ENCODE measurements around the gene IL36B. TPM values are rescaled to one million over a fixed set of nuclear protein-coding genes. Genes with fewer than 3 reads are reported as not detected.

Gene IL36B
- polyA plus RNA-seq, 3 donors = not detected

DNA sequence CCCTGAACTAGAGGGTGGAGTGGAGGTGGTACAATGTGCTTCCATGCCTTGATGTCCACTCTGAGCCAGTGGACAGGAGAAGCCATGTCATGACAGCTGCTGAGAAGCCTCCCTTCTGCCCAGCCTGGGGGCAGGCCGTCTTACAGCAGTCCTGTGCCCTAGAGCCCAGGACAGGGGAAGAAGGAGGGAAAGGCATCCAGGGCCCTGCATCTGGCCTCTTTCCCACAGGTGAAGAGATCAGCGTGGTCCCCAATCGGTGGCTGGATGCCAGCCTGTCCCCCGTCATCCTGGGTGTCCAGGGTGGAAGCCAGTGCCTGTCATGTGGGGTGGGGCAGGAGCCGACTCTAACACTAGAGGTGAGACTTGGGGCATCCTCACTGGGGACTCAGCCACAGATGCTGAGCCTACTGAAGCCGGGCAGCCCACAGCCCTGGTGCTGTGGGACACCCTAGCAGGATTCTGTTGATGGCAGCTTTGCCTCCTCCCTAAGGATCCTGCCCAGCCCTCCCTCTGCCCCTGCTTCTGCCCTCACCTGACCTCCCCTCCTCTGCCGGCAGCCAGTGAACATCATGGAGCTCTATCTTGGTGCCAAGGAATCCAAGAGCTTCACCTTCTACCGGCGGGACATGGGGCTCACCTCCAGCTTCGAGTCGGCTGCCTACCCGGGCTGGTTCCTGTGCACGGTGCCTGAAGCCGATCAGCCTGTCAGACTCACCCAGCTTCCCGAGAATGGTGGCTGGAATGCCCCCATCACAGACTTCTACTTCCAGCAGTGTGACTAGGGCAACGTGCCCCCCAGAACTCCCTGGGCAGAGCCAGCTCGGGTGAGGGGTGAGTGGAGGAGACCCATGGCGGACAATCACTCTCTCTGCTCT lies 9.5 kb upstream of the IL36B start:
- Histone ChIP-seq H3K9ac (ENCODE audit: insufficient read depth, low read length, poor library complexity, severe bottlenecking) (no peak overlapping the region), H2AFZ (ENCODE audit: insufficient read depth, low read depth, low read length, poor library complexity, severe bottlenecking) (no peak overlapping the region), H3K9me3 (replicated peaks in 1 of 2; ENCODE audit: control insufficient read depth in 1 of 2, insufficient read depth in 1 of 2, low read length in 2 of 2) (no peaks in the 10 kb centered on the region), H3K27ac (ENCODE audit: low read depth in 1 of 2, low read length in 2 of 2) (no peak overlapping the region), H3K27me3 (ENCODE audit: control insufficient read depth in 2 of 2, insufficient read depth in 2 of 2, low read length in 2 of 2) (no peaks in the 10 kb centered on the region), H3K36me3 (replicated peaks in 1 of 2; ENCODE audit: control insufficient read depth in 1 of 2, insufficient read depth in 2 of 2, low read length in 2 of 2) (no peaks in the 10 kb centered on the region), H3K4me2 (replicated peaks; ENCODE audit: extremely low read depth, low read length, poor library complexity, severe bottlenecking) (no peak overlapping the region), H3K4me1 (ENCODE audit: control insufficient read depth in 1 of 2, insufficient read depth in 2 of 2, low read length in 2 of 2) (no peaks in the 10 kb centered on the region), H3K79me2 (ENCODE audit: insufficient read depth, low read length) (no peaks in the 10 kb centered on the region), H4K20me1 (ENCODE audit: insufficient read depth, low read length) (no peaks in the 10 kb centered on the region), H3K4me3 (replicated peaks in 1 of 3; ENCODE audit: low read depth in 2 of 3, low read length in 3 of 3) (no peak overlapping the region)
- intact Hi-C loops (cut with micrococcal nuclease) = no loop called here
- H3K27ac Mint-ChIP-seq = no peak overlapping the region
- TF ChIP-seq, protein P1, sequence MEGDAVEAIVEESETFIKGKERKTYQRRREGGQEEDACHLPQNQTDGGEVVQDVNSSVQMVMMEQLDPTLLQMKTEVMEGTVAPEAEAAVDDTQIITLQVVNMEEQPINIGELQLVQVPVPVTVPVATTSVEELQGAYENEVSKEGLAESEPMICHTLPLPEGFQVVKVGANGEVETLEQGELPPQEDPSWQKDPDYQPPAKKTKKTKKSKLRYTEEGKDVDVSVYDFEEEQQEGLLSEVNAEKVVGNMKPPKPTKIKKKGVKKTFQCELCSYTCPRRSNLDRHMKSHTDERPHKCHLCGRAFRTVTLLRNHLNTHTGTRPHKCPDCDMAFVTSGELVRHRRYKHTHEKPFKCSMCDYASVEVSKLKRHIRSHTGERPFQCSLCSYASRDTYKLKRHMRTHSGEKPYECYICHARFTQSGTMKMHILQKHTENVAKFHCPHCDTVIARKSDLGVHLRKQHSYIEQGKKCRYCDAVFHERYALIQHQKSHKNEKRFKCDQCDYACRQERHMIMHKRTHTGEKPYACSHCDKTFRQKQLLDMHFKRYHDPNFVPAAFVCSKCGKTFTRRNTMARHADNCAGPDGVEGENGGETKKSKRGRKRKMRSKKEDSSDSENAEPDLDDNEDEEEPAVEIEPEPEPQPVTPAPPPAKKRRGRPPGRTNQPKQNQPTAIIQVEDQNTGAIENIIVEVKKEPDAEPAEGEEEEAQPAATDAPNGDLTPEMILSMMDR (IDR thresholded peaks at IDR 0.05) = no peak
- H3K4me3 Mint-ChIP-seq = no peak overlapping the region
- DNase-seq = no peak
- H3K27me3 Mint-ChIP-seq (ENCODE audit: low read depth in 3 of 3) = peaks cover 2 to 5% (median 2%) of the 10 kb centered on the region in 3 donors
- H3K36me3 Mint-ChIP-seq = no peaks in the 10 kb centered on the region
- H3K9me3 Mint-ChIP-seq = peaks cover 0 to 2% (median 0%) of the 10 kb centered on the region in 7 donors
- H3K4me1 Mint-ChIP-seq = no peaks in the 10 kb centered on the region
- 97% methylated on average over 16 of the region's 18 CpGs for WGBS (ENCODE audit: insufficient coverage)

- Histone ChIP-seq H3K4me3 (replicated peaks in 1 of 3; ENCODE audit: low read depth in 2 of 3, low read length in 3 of 3) (no peak overlapping the region), H3K4me1 (ENCODE audit: control insufficient read depth in 1 of 2, insufficient read depth in 2 of 2, low read length in 2 of 2) (no peaks in the 10 kb centered on the region), H3K4me2 (replicated peaks; ENCODE audit: extremely low read depth, low read length, poor library complexity, severe bottlenecking) (no peak overlapping the region), H3K79me2 (ENCODE audit: insufficient read depth, low read length) (no peaks in the 10 kb centered on the region), H3K9ac (ENCODE audit: insufficient read depth, low read length, poor library complexity, severe bottlenecking) (no peak overlapping the region), H3K36me3 (replicated peaks in 1 of 2; ENCODE audit: control insufficient read depth in 1 of 2, insufficient read depth in 2 of 2, low read length in 2 of 2) (no peaks in the 10 kb centered on the region), H3K27ac (ENCODE audit: low read depth in 1 of 2, low read length in 2 of 2) (no peak overlapping the region), H2AFZ (ENCODE audit: insufficient read depth, low read depth, low read length, poor library complexity, severe bottlenecking) (no peak overlapping the region), H3K9me3 (replicated peaks in 1 of 2; ENCODE audit: control insufficient read depth in 1 of 2, insufficient read depth in 1 of 2, low read length in 2 of 2) (no peaks in the 10 kb centered on the region), H3K27me3 (ENCODE audit: control insufficient read depth in 2 of 2, insufficient read depth in 2 of 2, low read length in 2 of 2) (no peaks in the 10 kb centered on the region), H4K20me1 (ENCODE audit: insufficient read depth, low read length) (no peaks in the 10 kb centered on the region)
- no peak for DNase-seq
- no CpG with 5 or more reads among the region's 2 CpGs for WGBS (ENCODE audit: insufficient coverage)
- H3K4me1 Mint-ChIP-seq = no peaks in the 10 kb centered on the region
- peaks cover 2 to 5% (median 2%) of the 10 kb centered on the region in 3 donors for H3K27me3 Mint-ChIP-seq (ENCODE audit: low read depth in 3 of 3)
- no peaks in the 10 kb centered on the region for H3K36me3 Mint-ChIP-seq
- no peak overlapping the region for H3K4me3 Mint-ChIP-seq
- H3K27ac Mint-ChIP-seq = no peak overlapping the region
- TF ChIP-seq, protein P1 (IDR thresholded peaks at IDR 0.05) = no peak
- peaks cover 0 to 3% (median 2%) of the 10 kb centered on the region in 7 donors for H3K9me3 Mint-ChIP-seq
- intact Hi-C loops (cut with micrococcal nuclease) = no loop called here
Observed at GRCh38 chr2:113061241-113061640, 8.6 kb upstream of the IL36B start.

All from CD14-positive monocyte (primary cell).